RWPE1 (cell line): ENCODE measurements around the gene ADCY4.

Source experiments
- CTCF ChIA-PET: fragments of 350-600 bp; sonication (Branson Sonifier 250); formaldehyde crosslinking; extraction: SDS; loops from one replicate; lab custom pipeline; 2021; lab: Yijun Ruan, JAX
- POLR2A ChIA-PET: fragments of 400-600 bp; formaldehyde crosslinking; extraction: SDS; loops from one replicate; lab custom pipeline; 2020; ENCODE audit warnings: antibody characterized with exemption; ENCODE audit not compliant: low non-redundant PET; lab: Yijun Ruan, JAX
- DNase-seq: peaks from one replicate; pipeline ENCODE4 v3.0.0; 2012; ENCODE audit warnings: low spot score
- H3K27ac ChIP-seq: fragments of 450-650 bp; 2 replicates; pipeline ENCODE4 v1.5.1; 2017
- CTCF ChIP-seq: fragments of 450-650 bp; conservative IDR thresholded peaks from 2 replicates; pipeline ENCODE4 v1.5.1; 2017; ENCODE audit warnings: low read depth, mild to moderate bottlenecking

Gene ADCY4

GRCh38 chr14:24270537-24271133, 64.2 kb downstream of the ADCY4 start:
- no peak for DNase-seq
- ChIA-PET POLR2A (interaction anchor here (0.7 to 2.1 kb wide), 3 partner anchors 11 to 28 kb away, joined by 3 to 12 read pairs (median 3); partner anchors contain the start of gene TINF2), CTCF (interaction anchor here (0.6 to 0.9 kb wide), 4 partner anchors 18 to 131 kb away, joined by 3 to 4 read pairs (median 3); partner anchors contain the start of gene TINF2)
- TF ChIP-seq CTCF = no peak
- peak overlapping the region; percentile 96 for H3K27ac ChIP-seq

- ChIA-PET CTCF (interaction anchor here (0.6 kb wide), 2 partner anchors 18 to 23 kb away, joined by 3 to 4 read pairs; no protein-coding TSS in a partner anchor), POLR2A (interaction anchor here (2.1 kb wide), 1 partner anchor 28 kb away, joined by 12 read pairs; the partner anchor contains the start of gene TINF2)
- TF ChIP-seq CTCF = no peak
- no peak for DNase-seq
- H3K27ac ChIP-seq = peak overlapping the region; percentile 96
These were observed 64.8 kb downstream of the ADCY4 start for GRCh38 chr14:24269910-24270536.

- no peak for DNase-seq
- H3K27ac ChIP-seq = peak overlapping the region; percentile 96
- TF ChIP-seq CTCF = no peak
- ChIA-PET POLR2A (interaction anchor here (0.5 kb wide), 1 partner anchor 23 kb away, joined by 4 read pairs; no protein-coding TSS in a partner anchor), CTCF (interaction anchor here (0.6 to 0.9 kb wide), 3 partner anchors 22 to 64 kb away, joined by 4 read pairs; partner anchors contain the start of gene CIDEB)
These were observed 65.5 kb downstream of the ADCY4 start for GRCh38 chr14:24269368-24269767.
